Measurements from ENCODE around the gene PRIMPOL.

The PRIMPOL gene

GRCh38 chr4:184697956-184698355, 48.4 kb downstream of the PRIMPOL start:
- TF ChIP-seq EZH2 (IDR thresholded peaks at IDR 0.05; ENCODE audit: borderline replicate concordance, low read length), result no peak
- no peak for TF ChIP-seq CTCF (IDR thresholded peaks at IDR 0.05; ENCODE audit: low read length)
- Histone ChIP-seq H3K27ac (ENCODE audit: low read depth, low read length, poor library complexity, severe bottlenecking) (no peak overlapping the region), H3K9me2 (ENCODE audit: low read depth, low read length) (no peaks in the 10 kb centered on the region), H3K4me3 (ENCODE audit: low read depth, low read length, poor library complexity, severe bottlenecking) (no peak overlapping the region), H3K4me1 (ENCODE audit: insufficient read depth, low read length, severe bottlenecking) (no peaks in the 10 kb centered on the region), H2AFZ (ENCODE audit: low read length) (no peak overlapping the region), H3K27me3 (ENCODE audit: insufficient read depth, low read length) (no peaks in the 10 kb centered on the region), H3K9me3 (ENCODE audit: low read length) (no peaks in the 10 kb centered on the region), H3K9ac (ENCODE audit: low read length) (no peak overlapping the region), H3K4me2 (ENCODE audit: low read length) (no peak overlapping the region), H3K36me3 (ENCODE audit: insufficient read depth, low read length) (peaks cover 89% of the 10 kb centered on the region), H3K79me2 (ENCODE audit: insufficient read depth, low read length) (no peaks in the 10 kb centered on the region), H4K20me1 (ENCODE audit: insufficient read depth, low read length) (no peaks in the 10 kb centered on the region), H3F3A (ENCODE audit: insufficient read depth, low read length) (no peaks in the 10 kb centered on the region)

- TF ChIP-seq EZH2 (IDR thresholded peaks at IDR 0.05; ENCODE audit: borderline replicate concordance, low read length), result no peak
- no peak for TF ChIP-seq CTCF (IDR thresholded peaks at IDR 0.05; ENCODE audit: low read length)
- Histone ChIP-seq H3K4me3 (ENCODE audit: low read depth, low read length, poor library complexity, severe bottlenecking) (no peak overlapping the region), H3K9me2 (ENCODE audit: low read depth, low read length) (no peaks in the 10 kb centered on the region), H3F3A (ENCODE audit: insufficient read depth, low read length) (no peaks in the 10 kb centered on the region), H4K20me1 (ENCODE audit: insufficient read depth, low read length) (no peaks in the 10 kb centered on the region), H3K4me1 (ENCODE audit: insufficient read depth, low read length, severe bottlenecking) (no peaks in the 10 kb centered on the region), H3K27ac (ENCODE audit: low read depth, low read length, poor library complexity, severe bottlenecking) (no peak overlapping the region), H3K4me2 (ENCODE audit: low read length) (no peak overlapping the region), H3K9ac (ENCODE audit: low read length) (no peak overlapping the region), H3K9me3 (ENCODE audit: low read length) (no peaks in the 10 kb centered on the region), H3K27me3 (ENCODE audit: insufficient read depth, low read length) (no peaks in the 10 kb centered on the region), H3K79me2 (ENCODE audit: insufficient read depth, low read length) (no peaks in the 10 kb centered on the region), H2AFZ (ENCODE audit: low read length) (no peak overlapping the region), H3K36me3 (ENCODE audit: insufficient read depth, low read length) (peaks cover 91% of the 10 kb centered on the region)
Measured at GRCh38 chr4:184699941-184700340, 50.4 kb downstream of the PRIMPOL start.

DNA sequence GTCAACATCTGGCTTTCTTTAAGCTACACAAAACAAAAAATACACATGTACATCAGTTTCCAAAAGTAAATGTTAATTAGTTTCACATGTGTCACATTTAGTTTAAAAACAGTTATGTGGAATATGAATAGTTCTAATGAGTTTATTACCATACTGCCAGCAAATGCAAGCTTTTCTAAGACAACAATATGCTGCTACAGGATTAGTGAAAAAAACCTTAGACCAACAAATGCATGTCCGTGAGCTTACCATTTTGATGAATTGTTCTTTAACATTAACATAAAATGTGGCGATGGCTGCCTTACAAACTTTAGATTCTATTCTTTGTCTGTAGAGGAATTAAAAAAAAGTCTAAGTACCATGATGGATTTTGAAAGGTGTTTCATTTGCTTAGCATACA, 52.6 kb downstream of the PRIMPOL start:
- Histone ChIP-seq H3K4me3 (ENCODE audit: low read depth, low read length, poor library complexity, severe bottlenecking) (no peak overlapping the region), H2AFZ (ENCODE audit: low read length) (no peak overlapping the region), H3K9me2 (ENCODE audit: low read depth, low read length) (no peaks in the 10 kb centered on the region), H3K27me3 (ENCODE audit: insufficient read depth, low read length) (no peaks in the 10 kb centered on the region), H3K4me2 (ENCODE audit: low read length) (no peak overlapping the region), H3F3A (ENCODE audit: insufficient read depth, low read length) (no peaks in the 10 kb centered on the region), H4K20me1 (ENCODE audit: insufficient read depth, low read length) (no peaks in the 10 kb centered on the region), H3K79me2 (ENCODE audit: insufficient read depth, low read length) (no peaks in the 10 kb centered on the region), H3K36me3 (ENCODE audit: insufficient read depth, low read length) (peaks cover 91% of the 10 kb centered on the region), H3K4me1 (ENCODE audit: insufficient read depth, low read length, severe bottlenecking) (no peaks in the 10 kb centered on the region), H3K9ac (ENCODE audit: low read length) (no peak overlapping the region), H3K9me3 (ENCODE audit: low read length) (no peaks in the 10 kb centered on the region), H3K27ac (ENCODE audit: low read depth, low read length, poor library complexity, severe bottlenecking) (no peak overlapping the region)
- TF ChIP-seq CTCF (IDR thresholded peaks at IDR 0.05; ENCODE audit: low read length) (no peak), EZH2 (IDR thresholded peaks at IDR 0.05; ENCODE audit: borderline replicate concordance, low read length) (no peak)

All from OCI-LY1 (cell line).